Natural killer cell (primary cell): ENCODE data around the gene POLA2. TPM values are rescaled to one million over a fixed set of nuclear protein-coding genes. Genes with fewer than 3 reads are reported as not detected.

ENCODE experiments used
- ATAC-seq, 3 donors: fragments of 150-1000 bp in 2 of 3; fragments of 200-7000 bp in 1 of 3; cut with Tn5 transposase; 1 replicate in 1 of 3; 2 replicates in 2 of 3; pipeline ENCODE4 v1.10.0; 2021; ENCODE audit warnings: mild to moderate bottlenecking in 2 of 3, moderate library complexity in 2 of 3
- DNase-seq, 2 donors: peaks; one replicate each; pipeline versions ENCODE4 v3.0.0 to v3.0.0-alpha.2; 2013 to 2021; ENCODE audit warnings: mixed read lengths in 1 of 2
- H3K27ac ChIP-seq: one replicate; pipeline ENCODE4 v1.5.1; 2013; ENCODE audit warnings: mild to moderate bottlenecking, low read length
- H3K27me3 ChIP-seq: one replicate; pipeline ENCODE4 v1.6.1; 2013; ENCODE audit warnings: low read length; ENCODE audit not compliant: control insufficient read depth, insufficient read depth
- H3K36me3 ChIP-seq: one replicate; pipeline ENCODE4 v1.6.1; 2013; ENCODE audit warnings: low read length; ENCODE audit not compliant: control insufficient read depth, insufficient read depth
- H3K4me1 ChIP-seq: one replicate; pipeline ENCODE4 v1.6.1; 2013; ENCODE audit warnings: low read length; ENCODE audit not compliant: control insufficient read depth, insufficient read depth
- H3K4me3 ChIP-seq: one replicate; pipeline ENCODE4 v1.5.1; 2013; ENCODE audit warnings: low read length
- H3K9me3 ChIP-seq: one replicate; pipeline ENCODE4 v1.6.1; 2013; ENCODE audit warnings: low read length; ENCODE audit not compliant: control insufficient read depth, insufficient read depth
- H3K27ac Mint-ChIP-seq, 2 donors: one replicate each; pipeline ENCODE4 v1.8.0; 2022; ENCODE audit warnings: mild to moderate bottlenecking in 2 of 2, mixed read lengths in 2 of 2, moderate library complexity in 1 of 2
- H3K27me3 Mint-ChIP-seq, 2 donors: one replicate each; pipeline ENCODE4 v1.8.0; 2022; ENCODE audit warnings: low read depth in 2 of 2, mixed read lengths in 2 of 2
- H3K36me3 Mint-ChIP-seq: one replicate; pipeline ENCODE4 v1.8.0; 2022; ENCODE audit warnings: mixed read lengths
- H3K4me1 Mint-ChIP-seq, 2 donors: one replicate each; pipeline ENCODE4 v1.8.0; 2022; ENCODE audit warnings: mixed read lengths in 2 of 2
- H3K4me3 Mint-ChIP-seq: one replicate; pipeline ENCODE4 v1.8.0; 2022; ENCODE audit warnings: mild to moderate bottlenecking, moderate library complexity, mixed read lengths
- H3K9me3 Mint-ChIP-seq, 2 donors: one replicate each; pipeline ENCODE4 v1.8.0; 2022; ENCODE audit warnings: mixed read lengths in 2 of 2
- WGBS: methylation state at CpG from one replicate; pipeline ENCODE4 v1.1.7; 2013; ENCODE audit warnings: missing lambda C conversion rate; ENCODE audit not compliant: insufficient coverage; 5-methylcytosine and 5-hydroxymethylcytosine counted together
- intact Hi-C: fragments of 100-400 bp; cut with micrococcal nuclease; formaldehyde crosslinking; loops from one replicate; pipeline ENCODE4 v1.14.2; 2022
- total RNA-seq, 4 donors: library from RNA; stranded (reverse); fragments of 120-200 nt in 1 of 4; gene quantifications; one replicate each; pipeline versions ENCODE4 v1.2.3 to v1.2.4, GENCODE V29; 2013 to 2022
- TF ChIP-seq, protein P1 (sequence below): fragments of 200-600 bp; IDR thresholded peaks from one replicate; pipeline ENCODE4 v1.8.0; 2022; ENCODE audit warnings: antibody characterized with exemption

The POLA2 gene
- total RNA-seq, 3 donors from 2014 or later (not counting 1 experiment from before 2014, with no cell fraction given) = 21.2 to 24.2 (median 22.7) TPM

DNA sequence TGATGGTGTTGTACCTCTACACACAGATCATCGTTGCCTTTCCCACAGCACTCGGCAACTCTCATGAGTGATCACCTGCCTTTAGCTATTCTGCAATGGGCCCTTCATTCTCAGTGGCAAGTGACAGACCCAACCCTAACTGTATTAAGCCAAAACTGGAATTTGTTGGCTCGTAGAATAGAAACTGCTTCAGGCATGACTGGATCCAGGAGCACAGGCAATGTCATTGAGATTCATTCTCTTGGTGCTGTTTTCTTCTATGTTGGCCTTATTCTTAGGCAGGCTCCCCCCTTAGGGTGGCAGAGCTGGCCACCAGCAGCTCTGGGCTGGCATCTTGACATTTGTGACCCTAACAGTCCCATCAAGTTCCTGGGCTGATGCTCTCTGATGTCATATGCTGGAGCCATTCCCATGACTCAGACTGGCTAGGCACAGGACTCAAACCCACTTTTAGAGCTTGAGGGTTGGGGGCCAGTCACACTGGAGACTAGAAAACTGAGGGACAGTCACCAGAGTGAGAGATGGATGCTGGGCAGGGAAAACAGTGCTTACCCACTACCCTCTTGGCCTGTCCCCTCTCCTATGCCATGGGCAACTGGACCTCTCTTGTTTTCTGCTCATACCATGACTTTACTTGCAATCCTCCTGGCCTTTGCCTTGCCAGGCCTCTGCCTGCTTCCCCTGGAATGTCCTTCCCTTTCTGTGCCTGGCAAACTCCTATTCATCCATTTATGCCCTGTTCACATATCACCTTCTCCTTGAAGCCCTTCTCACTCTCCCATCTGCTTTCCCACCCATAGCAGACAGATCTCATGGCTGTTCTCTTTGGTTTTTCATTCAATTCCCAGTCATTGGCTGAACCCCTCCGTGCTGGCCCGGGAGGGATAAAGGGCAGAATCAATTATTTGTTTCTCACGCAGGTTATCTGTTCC, 45.8 kb downstream of the POLA2 start:
- Histone ChIP-seq H3K27ac (no peak overlapping the region), H3K27me3 (no peaks in the 10 kb centered on the region), H3K36me3 (no peaks in the 10 kb centered on the region), H3K9me3 (no peaks in the 10 kb centered on the region), H3K4me3 (no peak overlapping the region), H3K4me1 (peaks cover 6% of the 10 kb centered on the region)
- Mint-ChIP-seq H3K27ac (no peak overlapping the region), H3K4me1 (no peaks in the 10 kb centered on the region), H3K9me3 (no peaks in the 10 kb centered on the region), H3K4me3 (no peak overlapping the region), H3K27me3 (no peaks in the 10 kb centered on the region), H3K36me3 (no peaks in the 10 kb centered on the region)
- DNase-seq = no peak
- intact Hi-C loops = no loop called here
- no peak for ATAC-seq
- TF ChIP-seq, protein P1, sequence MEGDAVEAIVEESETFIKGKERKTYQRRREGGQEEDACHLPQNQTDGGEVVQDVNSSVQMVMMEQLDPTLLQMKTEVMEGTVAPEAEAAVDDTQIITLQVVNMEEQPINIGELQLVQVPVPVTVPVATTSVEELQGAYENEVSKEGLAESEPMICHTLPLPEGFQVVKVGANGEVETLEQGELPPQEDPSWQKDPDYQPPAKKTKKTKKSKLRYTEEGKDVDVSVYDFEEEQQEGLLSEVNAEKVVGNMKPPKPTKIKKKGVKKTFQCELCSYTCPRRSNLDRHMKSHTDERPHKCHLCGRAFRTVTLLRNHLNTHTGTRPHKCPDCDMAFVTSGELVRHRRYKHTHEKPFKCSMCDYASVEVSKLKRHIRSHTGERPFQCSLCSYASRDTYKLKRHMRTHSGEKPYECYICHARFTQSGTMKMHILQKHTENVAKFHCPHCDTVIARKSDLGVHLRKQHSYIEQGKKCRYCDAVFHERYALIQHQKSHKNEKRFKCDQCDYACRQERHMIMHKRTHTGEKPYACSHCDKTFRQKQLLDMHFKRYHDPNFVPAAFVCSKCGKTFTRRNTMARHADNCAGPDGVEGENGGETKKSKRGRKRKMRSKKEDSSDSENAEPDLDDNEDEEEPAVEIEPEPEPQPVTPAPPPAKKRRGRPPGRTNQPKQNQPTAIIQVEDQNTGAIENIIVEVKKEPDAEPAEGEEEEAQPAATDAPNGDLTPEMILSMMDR = no peak
- 93% methylated on average over 6 of the region's 6 CpGs for WGBS

DNA sequence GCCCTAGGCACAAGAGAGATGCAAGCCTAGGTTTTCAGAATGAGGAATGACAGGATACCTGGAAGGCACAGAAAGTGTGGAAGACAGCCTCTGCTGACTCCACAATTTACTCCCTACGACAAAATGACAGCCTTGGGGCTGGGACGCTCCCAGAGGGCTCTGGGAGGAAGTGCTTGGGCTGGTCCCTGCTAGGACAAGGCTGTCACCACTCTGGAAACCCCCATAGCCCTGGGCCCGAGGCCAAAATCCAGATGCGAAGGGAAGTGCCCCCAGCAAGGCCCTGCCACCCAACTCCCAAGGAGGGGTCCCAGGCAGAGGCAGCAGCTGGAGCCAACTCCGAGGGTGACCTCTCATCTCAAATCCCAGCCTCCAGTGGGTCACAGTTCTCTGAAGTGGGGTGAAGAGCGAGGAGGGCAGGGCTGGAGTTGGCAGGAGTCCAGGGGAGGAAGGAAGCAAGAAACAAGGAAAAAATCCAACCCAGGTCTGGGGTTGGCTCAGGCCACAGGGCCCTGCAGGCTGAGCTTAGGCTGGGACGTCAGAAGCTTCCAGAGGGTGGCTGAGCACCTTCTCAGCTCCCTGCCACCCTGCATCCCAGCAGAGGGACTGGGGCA, 46.6 kb downstream of the POLA2 start:
- 31% methylated on average over 7 of the region's 7 CpGs for WGBS
- intact Hi-C loops = no loop called here
- ATAC-seq = no peak
- Histone ChIP-seq H3K36me3 (no peaks in the 10 kb centered on the region), H3K27ac (no peak overlapping the region), H3K4me1 (peaks cover 6% of the 10 kb centered on the region), H3K9me3 (no peaks in the 10 kb centered on the region), H3K4me3 (no peak overlapping the region), H3K27me3 (no peaks in the 10 kb centered on the region)
- peak in 1 of 2 donors; percentile 22 for DNase-seq
- Mint-ChIP-seq H3K4me3 (no peak overlapping the region), H3K36me3 (no peaks in the 10 kb centered on the region), H3K27ac (no peak overlapping the region), H3K9me3 (no peaks in the 10 kb centered on the region), H3K27me3 (peaks cover 0 to under 1% of the 10 kb centered on the region in 2 donors), H3K4me1 (no peaks in the 10 kb centered on the region)
- TF ChIP-seq, protein P1 = no peak

DNA sequence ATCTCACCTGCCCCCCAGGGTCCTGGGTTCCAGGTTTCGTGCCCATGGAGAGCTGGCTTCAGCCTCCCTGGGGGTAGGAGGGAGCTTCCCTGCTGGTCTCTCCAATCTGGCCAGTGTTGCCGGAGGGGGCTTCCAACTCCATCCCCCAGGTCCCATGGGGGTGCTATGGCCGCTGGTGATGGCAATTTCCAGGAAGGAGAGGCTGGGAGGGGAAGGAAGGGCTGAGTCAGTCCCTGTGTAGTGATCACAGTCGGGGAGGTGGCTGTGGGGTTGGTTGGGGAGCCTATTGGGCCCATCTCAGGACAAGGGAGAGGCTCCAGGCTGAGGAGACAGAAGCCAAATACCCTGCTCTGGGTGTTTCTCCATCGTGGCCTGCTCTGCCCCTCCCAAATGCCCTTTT, 47.2 kb downstream of the POLA2 start:
- no peaks in the 10 kb centered on the region for H3K4me1 Mint-ChIP-seq
- Histone ChIP-seq H3K27ac (no peak overlapping the region), H3K4me3 (no peak overlapping the region), H3K9me3 (no peaks in the 10 kb centered on the region), H3K36me3 (no peaks in the 10 kb centered on the region), H3K27me3 (no peaks in the 10 kb centered on the region), H3K4me1 (peaks cover 6% of the 10 kb centered on the region)
- H3K27ac Mint-ChIP-seq = no peak overlapping the region
- WGBS = 73% methylated on average over 4 of the region's 5 CpGs
- TF ChIP-seq, protein P1 = no peak
- DNase-seq (no peak), ATAC-seq (no peak)
- H3K9me3 Mint-ChIP-seq = no peaks in the 10 kb centered on the region
- H3K27me3 Mint-ChIP-seq = peaks cover 0 to 6% of the 10 kb centered on the region in 2 donors
- H3K36me3 Mint-ChIP-seq = no peaks in the 10 kb centered on the region
- intact Hi-C loops = no loop called here
- H3K4me3 Mint-ChIP-seq = no peak overlapping the region
